ENCODE data around the gene SERPINF2.

Gene SERPINF2

GRCh38 chr17:1716076-1716911, 26.4 kb upstream of the SERPINF2 start:
- peak; percentile 100 for DNase-seq

- DNase-seq, result peak; percentile 96 to 99 (median 98)
Observed at GRCh38 chr17:1716912-1717695, 25.6 kb upstream of the SERPINF2 start.

- DNase-seq, result peak in 2 of 4 experiments; percentile 38 to 41
Observed at GRCh38 chr17:1718362-1719165, 24.1 kb upstream of the SERPINF2 start.

GRCh38 chr17:1720856-1721386, 21.8 kb upstream of the SERPINF2 start:
- DNase-seq, result peak; percentile 62 to 82 (median 70)

- peak; percentile 15 to 75 (median 64) for DNase-seq
Observed at GRCh38 chr17:1722022-1722421, 20.6 kb upstream of the SERPINF2 start.

GRCh38 chr17:1724351-1724868, 18.3 kb upstream of the SERPINF2 start, which contains the start of gene WDR81:
WDR81 (plus strand) TSS chr17:1724704; CDS start chr17:1724960, 256 bp downstream.
- peak; percentile 86 to 97 (median 94) for DNase-seq

- peak; percentile 71 to 88 (median 78) for DNase-seq
Observed at GRCh38 chr17:1724869-1725641, 17.6 kb upstream of the SERPINF2 start.

- DNase-seq, result no peak
Observed at GRCh38 chr17:1725642-1726511, 16.8 kb upstream of the SERPINF2 start.

- no peak for DNase-seq
Observed at GRCh38 chr17:1726626-1727257, 15.9 kb upstream of the SERPINF2 start.

- DNase-seq, result no peak
Observed at GRCh38 chr17:1727258-1727789, 15.3 kb upstream of the SERPINF2 start.

- no peak for DNase-seq
Observed at GRCh38 chr17:1727876-1728630, 14.6 kb upstream of the SERPINF2 start.

- peak in 1 of 4 experiments; percentile 56 for DNase-seq
Observed at GRCh38 chr17:1729966-1730325, 12.7 kb upstream of the SERPINF2 start.

GRCh38 chr17:1730326-1731193, 12.1 kb upstream of the SERPINF2 start:
- no peak for DNase-seq

GRCh38 chr17:1731194-1731506, 11.5 kb upstream of the SERPINF2 start:
- no peak for DNase-seq

GRCh38 chr17:1732241-1732832, 10.3 kb upstream of the SERPINF2 start:
- no peak for DNase-seq

GRCh38 chr17:1732833-1733321, 9.8 kb upstream of the SERPINF2 start:
- DNase-seq, result no peak

- no peak for DNase-seq
Observed at GRCh38 chr17:1733759-1734158, 8.9 kb upstream of the SERPINF2 start.
